Neural cell (in vitro differentiated cells): ENCODE data around the gene RGS19.

Source experiments
- CTCF ChIP-seq: fragments of 450-650 bp; IDR thresholded peaks from 2 replicates; pipeline ENCODE4 v1.5.1; 2014; ENCODE audit warnings: antibody characterized with exemption, mild to moderate bottlenecking, moderate library complexity; ENCODE audit not compliant: poor library complexity, severe bottlenecking
- POLR2AphosphoS5 ChIP-seq: IDR thresholded peaks from 2 replicates; pipeline ENCODE4 v1.6.1; 2012
- TAF1 ChIP-seq: IDR thresholded peaks from 2 replicates; pipeline ENCODE4 v1.6.1; 2012; ENCODE audit warnings: low read depth

GRCh38 chr20:64070244-64070993 lies 8.9 kb downstream of the RGS19 start:
- no peak for TF ChIP-seq CTCF
- TF ChIP-seq TAF1: no peak
- TF ChIP-seq POLR2AphosphoS5: no peak
